Hepatocyte (in vitro differentiated cells): ENCODE measurements around the gene TAPBP. TPM values are rescaled to one million over a fixed set of nuclear protein-coding genes. Genes with fewer than 3 reads are reported as not detected.

Experiments used
- DNase-seq: peaks from one replicate; pipeline ENCODE4 v3.0.0-alpha.2; 2016; ENCODE audit warnings: low spot score
- H2AFZ ChIP-seq: fragments of 200-600 bp; sonication (generic); 2 replicates; pipeline ENCODE4 v1.6.0; 2016; ENCODE audit warnings: antibody characterized with exemption, mild to moderate bottlenecking
- H3K27ac ChIP-seq: fragments of 200-600 bp; sonication (generic); 2 replicates; pipeline ENCODE4 v1.5.1; 2016; ENCODE audit warnings: mild to moderate bottlenecking
- H3K27me3 ChIP-seq: fragments of 200-600 bp; sonication (generic); 2 replicates; pipeline ENCODE4 v1.6.1; 2016
- H3K36me3 ChIP-seq: fragments of 200-600 bp; sonication (generic); replicated peaks from 2 replicates; pipeline ENCODE4 v1.5.1; 2016; ENCODE audit warnings: low read depth; ENCODE audit not compliant: insufficient read depth
- H3K4me1 ChIP-seq: fragments of 200-600 bp; sonication (generic); 2 replicates; pipeline ENCODE4 v1.5.1; 2016; ENCODE audit warnings: mild to moderate bottlenecking, moderate library complexity; ENCODE audit not compliant: insufficient read depth
- H3K4me2 ChIP-seq: fragments of 200-600 bp; sonication (generic); 2 replicates; pipeline ENCODE4 v1.6.0; 2016
- H3K4me3 ChIP-seq: fragments of 200-600 bp; sonication (generic); 2 replicates; pipeline ENCODE4 v1.5.1; 2016; ENCODE audit warnings: mild to moderate bottlenecking
- H3K79me2 ChIP-seq: fragments of 200-600 bp; sonication (generic); 2 replicates; pipeline ENCODE4 v1.6.0; 2017; ENCODE audit warnings: mild to moderate bottlenecking
- H3K9me2 ChIP-seq: fragments of 200-600 bp; sonication (generic); replicated peaks from 2 replicates; pipeline ENCODE4 v1.6.0; 2017; ENCODE audit warnings: mild to moderate bottlenecking; ENCODE audit not compliant: insufficient read depth
- H3K9me3 ChIP-seq: fragments of 200-600 bp; sonication (generic); 2 replicates; pipeline ENCODE4 v1.5.1; 2016; ENCODE audit warnings: low read depth, mild to moderate bottlenecking
- H4K20me1 ChIP-seq: fragments of 200-600 bp; sonication (generic); 2 replicates; pipeline ENCODE4 v1.6.0; 2016; ENCODE audit warnings: mild to moderate bottlenecking; ENCODE audit not compliant: insufficient read depth, poor library complexity, severe bottlenecking
- EZH2 ChIP-seq: fragments of 200-600 bp; sonication (generic); IDR thresholded peaks from 2 replicates; pipeline ENCODE4 v1.6.1; 2016; ENCODE audit warnings: antibody characterized with exemption, mild to moderate bottlenecking, borderline replicate concordance
- EZH2phosphoT487 ChIP-seq: fragments of 200-600 bp; sonication (generic); IDR thresholded peaks from one replicate; pipeline ENCODE4 v1.6.1; 2018; ENCODE audit warnings: antibody characterized with exemption, mild to moderate bottlenecking, low read depth, moderate library complexity; ENCODE audit not compliant: unreplicated experiment, severe bottlenecking
- WGBS: methylation state at CpG from one replicate; pipeline ENCODE4 v1.1.6; 2016; ENCODE audit warnings: low lambda C conversion rate; ENCODE audit errors: missing lambda C conversion rate; 5-methylcytosine and 5-hydroxymethylcytosine counted together
- polyA plus RNA-seq: library from polyadenylated mRNA; unstranded; fragments of >200 nt; fragmentation: Nextera tagmentation; extraction: Ambion mirVana; gene quantifications from 2 replicates; pipeline ENCODE4 v1.2.1, GENCODE V29; 2016
- total RNA-seq: library from RNA; depleted of rRNA; stranded (reverse); fragments of >200 nt; gene quantifications from 2 replicates; pipeline ENCODE4 v1.2.3, GENCODE V29; 2014
- TF ChIP-seq, protein P1 (sequence below): fragments of 200-600 bp; sonication (generic); IDR thresholded peaks from 2 replicates; pipeline ENCODE4 v1.5.1; 2016; ENCODE audit warnings: antibody characterized with exemption, mild to moderate bottlenecking; ENCODE audit not compliant: poor library complexity

TAPBP gene
- total and polyA plus RNA-seq, 2 experiments from 2014 or later: 59.3 to 108 TPM

DNA sequence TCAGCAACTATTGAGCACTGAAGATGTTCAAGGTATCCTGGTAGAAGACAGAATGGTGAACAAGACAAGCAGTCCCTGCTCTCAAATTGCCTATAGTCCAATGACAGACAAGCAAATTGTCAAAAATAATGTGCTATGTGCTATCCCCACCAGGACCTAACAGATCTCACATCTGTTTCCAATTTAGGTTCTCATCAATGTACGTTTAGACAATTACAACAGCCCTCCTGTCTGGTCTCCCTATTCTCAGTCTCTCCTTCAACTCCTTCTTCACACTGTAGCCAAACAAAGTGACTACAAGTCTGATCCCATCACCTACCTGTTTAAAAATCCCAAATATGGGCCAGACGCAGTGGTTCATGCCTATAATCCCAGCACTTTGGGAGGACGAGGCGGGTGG lies 7.5 kb downstream of the TAPBP start:
- H3K4me1 ChIP-seq: no peaks in the 10 kb centered on the region
- H3K36me3 ChIP-seq: no peaks in the 10 kb centered on the region

DNA sequence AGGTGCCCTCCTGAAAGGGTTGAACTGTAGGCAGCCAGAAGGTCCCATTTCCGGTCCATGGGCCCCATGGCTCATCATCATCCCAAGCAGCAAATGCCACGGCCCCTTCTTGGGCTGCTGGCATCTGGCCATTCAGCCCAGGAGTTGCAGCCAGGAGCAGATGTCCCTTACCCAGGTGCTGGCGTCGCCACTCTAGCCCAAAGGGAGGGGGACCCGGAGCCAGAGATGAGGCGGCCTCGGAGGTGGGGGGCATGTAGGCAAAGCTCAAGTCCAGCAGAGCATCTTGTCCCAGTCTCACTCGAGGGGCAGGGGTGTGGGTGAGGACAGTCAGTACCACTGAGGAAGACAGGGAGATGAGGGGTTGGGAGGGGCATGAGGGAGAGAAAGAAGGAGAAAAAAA lies 8.8 kb downstream of the TAPBP start:
- no peaks in the 10 kb centered on the region for H3K9me2 ChIP-seq
- no peak overlapping the region for H3K4me2 ChIP-seq
- 94% methylated on average over 8 of the region's 8 CpGs for WGBS
- peaks cover 13% of the 10 kb centered on the region for H4K20me1 ChIP-seq
- DNase-seq: no peak
- TF ChIP-seq EZH2phosphoT487 (no peak), EZH2 (no peak)
- TF ChIP-seq, protein P1, sequence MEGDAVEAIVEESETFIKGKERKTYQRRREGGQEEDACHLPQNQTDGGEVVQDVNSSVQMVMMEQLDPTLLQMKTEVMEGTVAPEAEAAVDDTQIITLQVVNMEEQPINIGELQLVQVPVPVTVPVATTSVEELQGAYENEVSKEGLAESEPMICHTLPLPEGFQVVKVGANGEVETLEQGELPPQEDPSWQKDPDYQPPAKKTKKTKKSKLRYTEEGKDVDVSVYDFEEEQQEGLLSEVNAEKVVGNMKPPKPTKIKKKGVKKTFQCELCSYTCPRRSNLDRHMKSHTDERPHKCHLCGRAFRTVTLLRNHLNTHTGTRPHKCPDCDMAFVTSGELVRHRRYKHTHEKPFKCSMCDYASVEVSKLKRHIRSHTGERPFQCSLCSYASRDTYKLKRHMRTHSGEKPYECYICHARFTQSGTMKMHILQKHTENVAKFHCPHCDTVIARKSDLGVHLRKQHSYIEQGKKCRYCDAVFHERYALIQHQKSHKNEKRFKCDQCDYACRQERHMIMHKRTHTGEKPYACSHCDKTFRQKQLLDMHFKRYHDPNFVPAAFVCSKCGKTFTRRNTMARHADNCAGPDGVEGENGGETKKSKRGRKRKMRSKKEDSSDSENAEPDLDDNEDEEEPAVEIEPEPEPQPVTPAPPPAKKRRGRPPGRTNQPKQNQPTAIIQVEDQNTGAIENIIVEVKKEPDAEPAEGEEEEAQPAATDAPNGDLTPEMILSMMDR: no peak
- no peaks in the 10 kb centered on the region for H3K9me3 ChIP-seq
- H3K36me3 ChIP-seq: no peaks in the 10 kb centered on the region
- H3K79me2 ChIP-seq: peaks cover 77% of the 10 kb centered on the region
- peaks cover 11% of the 10 kb centered on the region for H3K4me1 ChIP-seq
- H2AFZ ChIP-seq: no peak overlapping the region
- no peak overlapping the region for H3K27ac ChIP-seq
- H3K27me3 ChIP-seq: no peaks in the 10 kb centered on the region
- H3K4me3 ChIP-seq: no peak overlapping the region

More for the DNA sequence above, 7.5 kb downstream of the TAPBP start:
- 84% methylated on average over 4 of the region's 4 CpGs for WGBS
- no peak for TF ChIP-seq EZH2
- TF ChIP-seq, protein P1: no peak
- no peak for TF ChIP-seq EZH2phosphoT487
- no peaks in the 10 kb centered on the region for H3K9me3 ChIP-seq
- no peak overlapping the region for H3K27ac ChIP-seq
- DNase-seq: no peak
- no peaks in the 10 kb centered on the region for H3K9me2 ChIP-seq
- H3K27me3 ChIP-seq: no peaks in the 10 kb centered on the region
- H4K20me1 ChIP-seq: peaks cover 10% of the 10 kb centered on the region
- H3K4me2 ChIP-seq: no peak overlapping the region
- no peak overlapping the region for H3K4me3 ChIP-seq
- H2AFZ ChIP-seq: no peak overlapping the region
- H3K79me2 ChIP-seq: peaks cover 77% of the 10 kb centered on the region

- H3K27ac ChIP-seq: no peak overlapping the region
- H3K9me3 ChIP-seq: no peaks in the 10 kb centered on the region
- H3K36me3 ChIP-seq: no peaks in the 10 kb centered on the region
- peaks cover 11% of the 10 kb centered on the region for H3K4me1 ChIP-seq
- H3K4me2 ChIP-seq: no peak overlapping the region
- peaks cover 69% of the 10 kb centered on the region for H3K79me2 ChIP-seq
- H2AFZ ChIP-seq: no peak overlapping the region
- TF ChIP-seq EZH2: no peak
- TF ChIP-seq, protein P1: no peak
- no peak for DNase-seq
- 93% methylated on average over 13 of the region's 16 CpGs for WGBS
- peaks cover 15% of the 10 kb centered on the region for H4K20me1 ChIP-seq
- no peaks in the 10 kb centered on the region for H3K27me3 ChIP-seq
- no peaks in the 10 kb centered on the region for H3K9me2 ChIP-seq
- H3K4me3 ChIP-seq: no peak overlapping the region
These were observed 9.7 kb downstream of the TAPBP start for GRCh38 chr6:33304216-33304615.

DNA sequence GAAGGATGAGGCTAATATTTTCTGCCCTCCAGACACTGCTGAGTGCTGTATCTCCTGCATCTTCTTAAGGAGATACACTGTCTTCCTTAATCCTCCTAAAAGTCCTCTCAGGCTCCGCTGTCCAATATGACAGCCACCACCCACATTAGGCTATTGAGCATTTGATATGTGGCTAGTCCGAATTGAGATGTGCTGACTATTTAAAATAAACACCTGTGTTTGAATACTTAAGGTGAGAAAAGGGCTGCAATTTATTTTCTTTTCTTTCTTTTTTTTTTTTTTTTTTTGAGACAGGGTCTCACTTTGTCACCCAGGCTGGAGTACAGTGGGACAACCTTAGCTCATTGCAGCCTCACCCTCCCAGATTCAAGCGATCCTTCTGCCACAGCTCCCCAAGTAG lies 12.0 kb downstream of the TAPBP start:
- H3K27me3 ChIP-seq: no peaks in the 10 kb centered on the region
- TF ChIP-seq EZH2 (no peak), EZH2phosphoT487 (no peak)
- TF ChIP-seq, protein P1: no peak
- no peak for DNase-seq
- no peak overlapping the region for H2AFZ ChIP-seq
- no peaks in the 10 kb centered on the region for H3K9me2 ChIP-seq
- WGBS: 93% methylated on average over 3 of the region's 3 CpGs
- H3K4me1 ChIP-seq: peaks cover 15% of the 10 kb centered on the region
- H4K20me1 ChIP-seq: peaks cover 15% of the 10 kb centered on the region
- no peak overlapping the region for H3K4me3 ChIP-seq
- H3K36me3 ChIP-seq: no peaks in the 10 kb centered on the region
- H3K9me3 ChIP-seq: no peaks in the 10 kb centered on the region
- peaks cover 57% of the 10 kb centered on the region for H3K79me2 ChIP-seq
- no peak overlapping the region for H3K27ac ChIP-seq
- no peak overlapping the region for H3K4me2 ChIP-seq
